ENCODE data around the gene KLHL36.

KLHL36 gene

DNA sequence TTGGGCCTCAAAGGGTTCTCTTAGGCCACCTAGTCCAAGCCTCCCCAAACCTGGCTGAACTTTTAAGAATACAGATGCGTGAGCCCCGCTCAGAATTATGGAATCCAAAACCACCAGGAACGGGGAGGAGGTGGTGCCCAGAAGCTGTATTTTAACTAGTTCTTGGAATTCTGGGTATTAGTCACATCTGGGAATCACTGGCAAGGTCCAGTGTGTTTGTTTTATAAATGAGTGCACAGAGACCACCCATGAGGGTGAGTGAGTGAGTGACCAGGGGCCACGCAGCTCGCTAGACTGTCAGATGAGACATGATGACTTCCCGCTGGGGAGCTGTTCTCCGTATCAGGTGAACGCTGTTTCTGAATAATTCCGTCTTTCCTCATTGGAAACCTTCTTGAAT, 14.2 kb downstream of the KLHL36 start:
- ChIA-PET POLR2A (interaction anchor here (0.7 kb wide), 1 partner anchor 10 kb away, joined by 3 read pairs; no protein-coding TSS in a partner anchor), CTCF (interaction anchor here (1.0 to 5.4 kb wide), 8 partner anchors 10 to 76 kb away, joined by 3 to 63 read pairs (median 6); no protein-coding TSS in a partner anchor)
- DNase-seq (ENCODE audit: extremely low spot score): no peak
- TF ChIP-seq CTCF (IDR thresholded peaks at IDR 0.05; ENCODE audit: control extremely low read depth, extremely low read depth, low read depth, missing control alignments): no peak

GRCh38 chr16:84663433-84664101, 15.3 kb downstream of the KLHL36 start:
- ChIA-PET POLR2A (interaction anchor here (0.7 kb wide), 1 partner anchor 15 kb away, joined by 3 read pairs; the partner anchor contains the start of gene KLHL36), CTCF (interaction anchor here (0.8 to 5.4 kb wide), 13 partner anchors 9 to 157 kb away, joined by 3 to 63 read pairs (median 4); no protein-coding TSS in a partner anchor)
- DNase-seq (ENCODE audit: extremely low spot score): peak; percentile 63
- TF ChIP-seq CTCF (IDR thresholded peaks at IDR 0.05; ENCODE audit: control extremely low read depth, extremely low read depth, low read depth, missing control alignments): peak; percentile 1

DNA sequence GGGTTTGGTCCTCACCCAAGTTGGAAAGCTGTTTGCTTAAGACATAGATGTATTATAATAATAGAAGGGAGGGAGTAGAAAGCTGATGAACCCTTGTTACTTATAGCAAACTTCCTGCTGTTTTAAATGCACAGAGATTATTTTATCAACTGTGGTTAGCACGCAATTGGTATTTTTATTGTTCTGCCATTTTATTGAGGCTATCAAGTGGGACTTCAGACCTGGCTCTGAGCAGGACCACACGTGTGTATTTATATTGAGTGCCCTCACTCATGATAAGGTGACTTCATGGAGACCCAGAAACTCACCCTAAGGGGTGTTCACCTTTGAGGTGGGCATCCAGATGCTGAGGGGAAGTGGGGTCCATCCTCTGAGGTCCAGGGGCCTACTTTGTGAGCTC, 17.0 kb downstream of the KLHL36 start:
- ChIA-PET POLR2A (no interaction called here), CTCF (interaction anchor here (0.9 to 5.4 kb wide), 8 partner anchors 7 to 74 kb away, joined by 3 to 63 read pairs (median 4); no protein-coding TSS in a partner anchor)
- DNase-seq (ENCODE audit: extremely low spot score): no peak
- no peak for TF ChIP-seq CTCF (IDR thresholded peaks at IDR 0.05; ENCODE audit: control extremely low read depth, extremely low read depth, low read depth, missing control alignments)

DNA sequence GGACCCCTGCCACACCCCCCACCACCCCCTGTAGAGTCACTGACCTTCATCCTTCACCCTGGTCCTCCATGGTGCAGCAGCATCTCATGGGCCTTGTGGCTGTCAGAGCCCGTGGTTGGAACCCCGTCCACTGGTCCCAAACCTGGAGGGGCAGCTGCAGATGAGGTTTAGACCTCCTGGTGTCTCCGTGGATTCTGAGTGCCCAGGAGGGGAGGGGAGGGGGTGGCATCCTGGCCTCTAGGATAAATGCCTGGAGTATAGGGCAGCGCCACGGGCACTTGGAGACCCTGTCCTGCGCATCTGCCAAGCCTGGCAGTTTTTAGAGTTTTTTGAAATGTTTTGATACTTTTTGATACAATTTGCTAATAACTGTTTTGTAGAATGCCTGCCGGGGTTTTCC, 17.5 kb downstream of the KLHL36 start:
- DNase-seq (ENCODE audit: extremely low spot score): no peak
- ChIA-PET CTCF (interaction anchor here (0.9 to 1.9 kb wide), 6 partner anchors 9 to 74 kb away, joined by 3 to 5 read pairs (median 3); no protein-coding TSS in a partner anchor), POLR2A (no interaction called here)
- no peak for TF ChIP-seq CTCF (IDR thresholded peaks at IDR 0.05; ENCODE audit: control extremely low read depth, extremely low read depth, low read depth, missing control alignments)

- POLR2A ChIA-PET: no interaction called here
- CTCF ChIA-PET: interaction anchor here (0.9 to 1.2 kb wide), 2 partner anchors 11 to 59 kb away, joined by 3 read pairs; no protein-coding TSS in a partner anchor
- TF ChIP-seq CTCF (IDR thresholded peaks at IDR 0.05; ENCODE audit: control extremely low read depth, extremely low read depth, low read depth, missing control alignments): no peak
- no peak for DNase-seq (ENCODE audit: extremely low spot score)
These were observed 19.4 kb downstream of the KLHL36 start for GRCh38 chr16:84667600-84668309.

DNA sequence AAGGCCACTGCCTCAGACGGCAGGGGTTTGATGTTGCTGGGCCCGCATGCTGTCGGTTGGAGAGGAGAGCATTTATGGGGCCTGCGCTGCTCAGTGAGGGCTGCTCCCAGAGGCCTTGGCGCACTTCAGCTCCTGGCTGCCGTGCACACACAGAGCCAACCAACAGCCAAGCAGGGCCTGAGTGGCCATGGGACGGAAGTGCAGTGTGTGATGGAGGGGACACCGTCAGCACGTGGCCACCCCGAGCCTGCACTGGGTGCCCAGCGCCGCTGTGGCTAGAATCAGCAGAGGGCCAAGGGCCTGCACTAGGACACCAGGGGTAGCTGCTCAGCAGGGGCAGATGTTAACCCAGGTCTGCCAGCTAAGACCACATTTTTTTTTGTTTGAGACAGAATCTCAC, 21.8 kb downstream of the KLHL36 start:
- CTCF ChIA-PET: interaction anchor here (0.8 to 4.7 kb wide), 8 partner anchors 16 to 282 kb away, joined by 3 to 51 read pairs (median 4); no protein-coding TSS in a partner anchor
- POLR2A ChIA-PET: no interaction called here
- no peak for TF ChIP-seq CTCF (IDR thresholded peaks at IDR 0.05; ENCODE audit: control extremely low read depth, extremely low read depth, low read depth, missing control alignments)
- DNase-seq (ENCODE audit: extremely low spot score): no peak
